Measurements from ENCODE around the gene RETSAT. TPM values are rescaled to one million over a fixed set of nuclear protein-coding genes. Genes with fewer than 3 reads are reported as not detected.
A peak's percentile ranks its signal among the peaks of the same experiment; 100 is the strongest.

The RETSAT gene
- total RNA-seq, 2 donors from 2014 or later: 68.5 to 98.6 TPM

DNA sequence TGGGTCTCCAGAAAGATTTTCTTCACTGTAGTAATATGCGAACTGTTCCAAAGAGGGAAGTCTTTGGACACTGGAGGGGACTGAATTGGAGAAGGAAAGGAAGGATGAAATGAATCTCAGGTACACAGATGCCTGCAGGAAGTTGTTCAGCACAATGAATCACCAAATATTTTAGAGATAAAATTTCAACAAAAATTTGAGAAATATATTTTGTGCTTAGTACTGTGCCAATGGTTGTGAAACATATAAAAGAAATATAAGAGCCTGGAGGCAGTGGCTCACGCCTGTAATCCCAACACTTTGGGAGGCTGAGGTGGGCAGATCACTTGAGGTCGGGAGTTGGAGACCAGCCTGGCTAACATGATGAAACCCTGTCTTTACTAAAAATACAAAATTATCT is 3.4 kb upstream of the RETSAT start:
- peaks cover 25% of the 10 kb centered on the region for H3K4me1 ChIP-seq
- ATAC-seq: no peak

DNA sequence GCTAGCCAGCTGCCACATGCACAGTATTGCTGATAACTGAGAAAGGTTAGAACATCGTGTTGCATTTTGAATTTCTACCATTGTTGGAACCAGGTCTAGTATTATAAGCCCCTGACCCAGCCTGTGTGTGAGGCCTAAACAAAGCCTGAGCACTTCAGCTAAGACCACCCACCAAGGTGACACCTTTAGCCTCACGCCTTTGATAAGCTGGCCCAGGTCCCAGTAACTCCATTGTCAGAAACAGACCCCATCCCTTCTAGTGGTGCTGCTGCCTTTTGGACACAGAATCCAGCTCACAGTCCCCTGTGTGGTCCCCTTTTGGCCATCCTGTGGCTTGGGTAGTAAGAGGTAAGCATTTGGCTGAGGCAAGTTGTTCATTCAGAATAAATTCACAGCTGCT is 1.9 kb upstream of the RETSAT start:
- TF ChIP-seq POLR2A (IDR thresholded peaks at IDR 0.05) (no peak), CTCF (IDR thresholded peaks at IDR 0.05) (no peak)
- DNase-seq: no peak
- Histone ChIP-seq H3K36me3 (replicated peaks in 1 of 2; ENCODE audit: insufficient read depth in 1 of 2, low read depth in 2 of 2) (no peaks in the 10 kb centered on the region), H3K4me1 (peaks cover 30% of the 10 kb centered on the region), H3K27me3 (no peaks in the 10 kb centered on the region), H3K4me3 (no peak overlapping the region), H3K27ac (no peak overlapping the region), H3K9me3 (no peaks in the 10 kb centered on the region)
- 82 to 85% methylated on average over 2 of the region's 2 CpGs for WGBS, 2 donors
- no peak for ATAC-seq
- intact Hi-C loops (cut with DNase I): no loop called here

More for the DNA sequence above, 3.4 kb upstream of the RETSAT start:
- no peak for TF ChIP-seq POLR2A (IDR thresholded peaks at IDR 0.05)
- no peak for TF ChIP-seq CTCF (IDR thresholded peaks at IDR 0.05)
- DNase-seq: no peak
- Histone ChIP-seq H3K27me3 (no peaks in the 10 kb centered on the region), H3K36me3 (replicated peaks in 1 of 2; ENCODE audit: insufficient read depth in 1 of 2, low read depth in 2 of 2) (peaks cover 0 to 4% of the 10 kb centered on the region in 2 donors), H3K9me3 (no peaks in the 10 kb centered on the region), H3K4me3 (no peak overlapping the region), H3K27ac (no peak overlapping the region)
- WGBS, 2 donors: 83 to 92% methylated on average over 3 of the region's 3 CpGs
- intact Hi-C loops (cut with DNase I): no loop called here

DNA sequence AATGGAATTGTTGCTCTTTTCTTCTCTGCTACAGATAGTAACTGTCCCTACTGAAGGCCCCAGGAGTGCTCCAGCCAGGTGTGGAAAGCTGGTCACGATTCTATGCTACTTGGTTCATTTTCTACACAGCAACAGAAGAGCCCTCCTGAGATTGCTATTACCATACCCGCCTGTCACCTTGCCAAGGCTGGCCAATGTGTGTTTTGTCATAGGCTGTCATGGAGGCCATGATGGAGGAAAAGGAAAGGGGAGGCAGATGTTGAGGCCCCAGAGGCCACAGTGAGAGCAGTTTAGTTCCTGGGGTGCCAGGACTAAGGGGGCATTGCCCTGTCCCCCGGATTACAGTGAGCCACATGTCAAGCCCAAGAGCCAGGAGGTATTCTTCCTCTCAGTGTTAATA is 1.2 kb upstream of the RETSAT start:
- intact Hi-C loops (cut with DNase I): no loop called here
- no peak overlapping the region for H3K27ac ChIP-seq
- no peaks in the 10 kb centered on the region for H3K9me3 ChIP-seq
- 58 to 73% methylated on average over 3 of the region's 3 CpGs for WGBS, 2 donors
- DNase-seq (peak in 1 of 4 donors; percentile 21), ATAC-seq (no peak)
- H3K4me3 ChIP-seq: peak overlapping the region in 1 of 2 donors; percentile 54
- H3K27me3 ChIP-seq: no peaks in the 10 kb centered on the region
- H3K36me3 ChIP-seq (replicated peaks in 1 of 2; ENCODE audit: insufficient read depth in 1 of 2, low read depth in 2 of 2): peaks cover 0 to 5% of the 10 kb centered on the region in 2 donors
- TF ChIP-seq CTCF (IDR thresholded peaks at IDR 0.05) (no peak), POLR2A (IDR thresholded peaks at IDR 0.05) (no peak)
- H3K4me1 ChIP-seq: peaks cover 30% of the 10 kb centered on the region

DNA sequence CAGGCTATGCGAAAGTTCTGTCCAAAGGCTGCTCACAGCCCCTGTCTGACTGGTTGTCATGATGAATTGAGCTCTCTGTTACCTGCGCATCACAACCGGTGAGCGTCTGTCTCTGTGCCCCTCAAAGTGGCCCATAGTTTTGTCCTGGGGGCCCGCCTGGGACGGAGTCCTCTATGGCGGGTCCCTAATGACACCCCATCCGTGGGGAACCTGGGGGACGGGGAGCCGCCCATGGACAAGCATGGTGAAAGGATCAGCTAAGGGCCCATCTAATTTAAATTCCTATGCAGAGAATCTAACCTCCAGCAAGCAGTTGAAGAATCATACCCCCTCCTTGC is 714 bp upstream of the RETSAT start:
- Histone ChIP-seq H3K4me3 (peak overlapping the region; percentile 46 to 54), H3K4me1 (peaks cover 30% of the 10 kb centered on the region), H3K27ac (peak overlapping the region; percentile 70 to 88 (median 83)), H3K9me3 (no peaks in the 10 kb centered on the region), H3K36me3 (replicated peaks in 1 of 2; ENCODE audit: insufficient read depth in 1 of 2, low read depth in 2 of 2) (peaks cover 0 to 8% of the 10 kb centered on the region in 2 donors), H3K27me3 (no peaks in the 10 kb centered on the region)
- intact Hi-C loops (cut with DNase I): no loop called here
- no peak for TF ChIP-seq CTCF (IDR thresholded peaks at IDR 0.05)
- no peak for TF ChIP-seq POLR2A (IDR thresholded peaks at IDR 0.05)
- DNase-seq: peak in 1 of 4 donors; percentile 10
- 5% methylated on average over 10 of the region's 10 CpGs; no CpG with 5 or more reads in 1 of the 2 donors for whole genome bisulfite sequencing, 2 donors
- no peak for ATAC-seq

DNA sequence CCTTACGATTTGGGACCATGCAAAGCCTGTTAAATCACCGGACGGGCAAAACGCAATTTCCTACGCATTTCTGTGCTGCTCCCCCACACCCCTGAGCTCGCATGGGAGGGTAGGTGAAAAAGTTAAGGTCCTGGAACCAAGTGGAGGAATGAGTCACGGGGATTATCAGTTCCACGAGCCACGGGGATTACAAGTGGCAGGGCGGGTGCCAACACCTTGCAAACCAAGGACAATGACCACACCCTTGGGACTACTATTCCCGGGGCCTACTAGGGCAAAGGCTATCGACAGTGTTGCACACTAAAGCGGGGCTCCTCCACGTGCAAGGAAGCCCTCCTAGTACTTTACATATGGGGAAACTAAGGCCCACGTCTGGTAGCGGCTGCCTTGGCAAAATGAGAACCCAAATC is 447 bp downstream of the RETSAT start:
- ATAC-seq (peak; percentile 63), DNase-seq (peak; percentile 75 to 87 (median 80))
- no peaks in the 10 kb centered on the region for H3K27me3 ChIP-seq
- intact Hi-C loops (cut with DNase I): no loop called here
- H3K4me1 ChIP-seq: peaks cover 30% of the 10 kb centered on the region
- H3K9me3 ChIP-seq: no peaks in the 10 kb centered on the region
- H3K27ac ChIP-seq: peak overlapping the region; percentile 71 to 88 (median 83)
- peaks cover 7 to 16% of the 10 kb centered on the region in 2 donors for H3K36me3 ChIP-seq (replicated peaks in 1 of 2; ENCODE audit: insufficient read depth in 1 of 2, low read depth in 2 of 2)
- H3K4me3 ChIP-seq: peak overlapping the region; percentile 36 to 50
- 8 to 15% methylated on average over 12 to 16 of the region's 16 CpGs for WGBS, 2 donors
- TF ChIP-seq POLR2A (IDR thresholded peaks at IDR 0.05) (no peak), CTCF (IDR thresholded peaks at IDR 0.05) (no peak)
